Right ventricle myocardium superior (tissue), 1 donor: Measurements from ENCODE around the gene SUB1. TPM values are rescaled to one million over a fixed set of nuclear protein-coding genes. Genes with fewer than 3 reads are reported as not detected.
"Not testable (repeated sequence)": the region's sequence is repeated elsewhere in the genome, so short reads cannot be mapped to it uniquely, and the experiment has no call there.

Experiments
- ATAC-seq: fragments of 200-7000 bp; cut with Tn5 transposase; one replicate; pipeline ENCODE4 v1.9.1; 2020; ENCODE audit warnings: mild to moderate bottlenecking; ENCODE audit not compliant: poor library complexity
- DNase-seq: peaks from one replicate; pipeline ENCODE4 v3.0.0-alpha.2; 2020
- intact Hi-C: fragments of 100-400 bp; cut with DNase I; formaldehyde crosslinking; loops from one replicate; pipeline ENCODE4 v1.11.2; 2022
- long read RNA-seq: library from polyadenylated mRNA; unstranded; transcript quantifications from one replicate; pipeline ENCODE4 v2.0.0, GENCODE V29; 2021
- total RNA-seq: library from RNA; stranded (reverse); fragmentation: NEBNext Ultra II Directional; extraction: Animal tissue kit (Norgen Biotek cat#: 25700); gene quantifications from one replicate; pipeline ENCODE4 v1.2.1, GENCODE V29; 2021
- donor health status: DM: no; HTN: yes; CAD: no; lungs with severe emphysema.

Gene SUB1
- total RNA-seq: 175 TPM
- long read RNA-seq, transcript SUB1-201 (5 exons, 3,507 nt): major isoform, 122 of 125 reads
- long read RNA-seq, partial matches to known transcripts: 0 of 125 reads
- long read RNA-seq, other reads (novel, unspliced or antisense): 3 of 125 reads

- DNase-seq: peak; percentile 97
- intact Hi-C loops: loop anchor here (5.0 kb wide), 1 partner anchor 93 kb away; no protein-coding TSS in a partner anchor
Observed at GRCh38 chr5:32585446-32586275, at the start of gene SUB1. TSS of gene SUB1 (plus strand) at chr5:32585557. CDS start at chr5:32588513, 2,956 bp downstream.

GRCh38 chr5:32536246-32536645 is 49.1 kb upstream of the SUB1 start:
- no peak for DNase-seq
- intact Hi-C loops: no loop called here
- ATAC-seq: no peak

More at GRCh38 chr5:32585446-32586275, at the start of gene SUB1:
- peak; percentile 98 for ATAC-seq

GRCh38 chr5:32537437-32538029 is 47.8 kb upstream of the SUB1 start:
- peak; percentile 45 for ATAC-seq
- intact Hi-C loops, DNase-seq: not testable (repeated sequence)

- intact Hi-C loops: no loop called here
- ATAC-seq: peak; percentile 82
- peak; percentile 70 for DNase-seq
Observed at GRCh38 chr5:32538031-32538547, 47.3 kb upstream of the SUB1 start.

GRCh38 chr5:32539981-32540845 is 45.1 kb upstream of the SUB1 start:
- intact Hi-C loops: no loop called here
- DNase-seq: no peak
- no peak for ATAC-seq

GRCh38 chr5:32541241-32541640 is 44.1 kb upstream of the SUB1 start:
- intact Hi-C loops: no loop called here
- ATAC-seq: no peak
- DNase-seq: no peak

- DNase-seq (no peak), ATAC-seq (no peak)
- intact Hi-C loops: no loop called here
Observed at GRCh38 chr5:32542216-32543059, 42.9 kb upstream of the SUB1 start.

- no peak for DNase-seq
- intact Hi-C loops: no loop called here
Observed at GRCh38 chr5:32543291-32543690, 42.1 kb upstream of the SUB1 start.

GRCh38 chr5:32545102-32545800 is 40.1 kb upstream of the SUB1 start:
- intact Hi-C loops: no loop called here
- ATAC-seq: no peak
- DNase-seq: no peak

More at GRCh38 chr5:32543291-32543690, 42.1 kb upstream of the SUB1 start:
- no peak for ATAC-seq

- intact Hi-C loops: no loop called here
- DNase-seq: no peak
- no peak for ATAC-seq
Observed at GRCh38 chr5:32551194-32551593, 34.2 kb upstream of the SUB1 start.

GRCh38 chr5:32551865-32552264 is 33.5 kb upstream of the SUB1 start:
- ATAC-seq (no peak), DNase-seq (no peak)
- intact Hi-C loops: no loop called here

GRCh38 chr5:32552491-32552890 is 32.9 kb upstream of the SUB1 start:
- ATAC-seq, DNase-seq, intact Hi-C loops: not testable (repeated sequence)

- DNase-seq (no peak), ATAC-seq (no peak)
- intact Hi-C loops: no loop called here
Observed at GRCh38 chr5:32552936-32553335, 32.4 kb upstream of the SUB1 start.

GRCh38 chr5:32554181-32554780 is 31.1 kb upstream of the SUB1 start:
- intact Hi-C loops, ATAC-seq, DNase-seq: not testable (repeated sequence)

- ATAC-seq, DNase-seq, intact Hi-C loops: not testable (repeated sequence)
Observed at GRCh38 chr5:32556543-32556942, 28.8 kb upstream of the SUB1 start.

GRCh38 chr5:32559411-32559810 is 25.9 kb upstream of the SUB1 start:
- intact Hi-C loops: no loop called here

GRCh38 chr5:32559921-32560320 is 25.4 kb upstream of the SUB1 start:
- no peak for DNase-seq
- intact Hi-C loops: no loop called here
- ATAC-seq: no peak

More at GRCh38 chr5:32559411-32559810, 25.9 kb upstream of the SUB1 start:
- no peak for ATAC-seq
- DNase-seq: no peak
